Measurements from ENCODE around the gene KLC3.

Gene KLC3

GRCh38 chr19:45351401-45351952 is 10.9 kb downstream of the KLC3 start:
- Histone ChIP-seq H3K27me3 (ENCODE audit: control insufficient read depth in 1 of 2, insufficient read depth in 1 of 2, low read length in 2 of 2) (peaks cover 0 to 4% of the 10 kb centered on the region in 2 experiments), H3K23ac (ENCODE audit: low read length in 2 of 2) (no peak overlapping the region), H3K14ac (ENCODE audit: low read length in 2 of 2) (no peak overlapping the region), H3K4me3 (ENCODE audit: insufficient read depth in 1 of 2, low read depth in 1 of 2, low read length in 2 of 2) (no peak overlapping the region), H3K4ac (ENCODE audit: low read depth in 1 of 2, low read length in 2 of 2) (no peak overlapping the region), H3K9me3 (ENCODE audit: control insufficient read depth, low read length) (no peaks in the 10 kb centered on the region), H3K36me3 (ENCODE audit: control insufficient read depth in 1 of 2, insufficient read depth in 2 of 2, low read depth in 1 of 2, low read length in 2 of 2) (peaks cover 57 to 73% of the 10 kb centered on the region in 2 experiments), H3K4me2 (ENCODE audit: low read length, poor library complexity, severe bottlenecking) (no peak overlapping the region), H2AFZ (ENCODE audit: low read depth, low read length) (no peak overlapping the region), H4K8ac (ENCODE audit: low read length) (no peak overlapping the region), H2AK5ac (ENCODE audit: low read length, severe bottlenecking) (no peak overlapping the region), H3K4me1 (ENCODE audit: control insufficient read depth, insufficient read depth, low read depth, low read length) (peaks cover 6% of the 10 kb centered on the region), H3K27ac (ENCODE audit: low read length, poor library complexity, severe bottlenecking) (no peak overlapping the region), H3K9ac (ENCODE audit: low read length) (no peak overlapping the region), H4K91ac (ENCODE audit: low read length) (no peak overlapping the region), H3K79me1 (replicated peaks; ENCODE audit: low read length, poor library complexity, severe bottlenecking) (peaks cover 8% of the 10 kb centered on the region), H3K18ac (ENCODE audit: low read depth in 1 of 2, low read length in 2 of 2) (no peak overlapping the region), H2BK15ac (ENCODE audit: low read depth, poor library complexity, severe bottlenecking) (no peak overlapping the region), H2BK5ac (ENCODE audit: low read depth, low read length, poor library complexity, severe bottlenecking) (no peak overlapping the region), H2BK12ac (ENCODE audit: low read length in 2 of 2) (no peak overlapping the region), H2BK120ac (ENCODE audit: low read depth, low read length) (no peak overlapping the region)
- DNase-seq, result no peak
- WGBS, result 92% methylated on average over 9 of the region's 13 CpGs

DNA sequence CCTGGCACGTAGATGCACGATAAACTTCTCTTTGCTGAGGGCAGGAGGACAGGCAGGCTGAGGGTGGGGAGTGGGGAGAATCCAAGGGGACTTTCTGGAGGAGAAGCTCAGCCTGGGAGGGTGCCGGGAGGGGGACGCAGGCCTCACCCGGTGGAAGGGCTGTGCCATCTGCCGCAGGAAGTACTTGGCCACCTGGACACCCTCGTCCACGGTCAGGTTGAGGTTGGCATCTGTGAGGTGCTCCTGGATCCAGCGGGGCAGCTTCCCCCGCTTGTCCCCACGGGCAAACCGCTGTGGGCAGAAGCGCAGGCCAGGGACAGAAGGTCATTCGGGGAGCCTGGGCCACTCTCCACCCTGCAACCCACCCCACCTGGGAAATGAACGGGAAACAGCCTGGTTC is 11.5 kb downstream of the KLC3 start:
- Histone ChIP-seq H2AFZ (ENCODE audit: low read depth, low read length) (no peak overlapping the region), H3K4ac (ENCODE audit: low read depth in 1 of 2, low read length in 2 of 2) (no peak overlapping the region), H3K9ac (ENCODE audit: low read length) (no peak overlapping the region), H3K23ac (ENCODE audit: low read length in 2 of 2) (no peak overlapping the region), H3K4me3 (ENCODE audit: insufficient read depth in 1 of 2, low read depth in 1 of 2, low read length in 2 of 2) (no peak overlapping the region), H3K79me1 (replicated peaks; ENCODE audit: low read length, poor library complexity, severe bottlenecking) (peaks cover 10% of the 10 kb centered on the region), H3K27ac (ENCODE audit: low read length, poor library complexity, severe bottlenecking) (no peak overlapping the region), H2AK5ac (ENCODE audit: low read length, severe bottlenecking) (no peak overlapping the region), H3K4me1 (ENCODE audit: control insufficient read depth, insufficient read depth, low read depth, low read length) (peaks cover 6% of the 10 kb centered on the region), H2BK12ac (ENCODE audit: low read length in 2 of 2) (no peak overlapping the region), H3K9me3 (ENCODE audit: control insufficient read depth, low read length) (no peaks in the 10 kb centered on the region), H2BK15ac (ENCODE audit: low read depth, poor library complexity, severe bottlenecking) (no peak overlapping the region), H3K4me2 (ENCODE audit: low read length, poor library complexity, severe bottlenecking) (no peak overlapping the region), H2BK5ac (ENCODE audit: low read depth, low read length, poor library complexity, severe bottlenecking) (no peak overlapping the region), H4K8ac (ENCODE audit: low read length) (no peak overlapping the region), H3K36me3 (ENCODE audit: control insufficient read depth in 1 of 2, insufficient read depth in 2 of 2, low read depth in 1 of 2, low read length in 2 of 2) (peaks cover 62 to 78% of the 10 kb centered on the region in 2 experiments), H3K14ac (ENCODE audit: low read length in 2 of 2) (no peak overlapping the region), H4K91ac (ENCODE audit: low read length) (no peak overlapping the region), H2BK120ac (ENCODE audit: low read depth, low read length) (no peak overlapping the region), H3K18ac (ENCODE audit: low read depth in 1 of 2, low read length in 2 of 2) (no peak overlapping the region), H3K27me3 (ENCODE audit: control insufficient read depth in 1 of 2, insufficient read depth in 1 of 2, low read length in 2 of 2) (no peaks in the 10 kb centered on the region)
- DNase-seq, result no peak
- 95% methylated on average over 15 of the region's 15 CpGs for WGBS

DNA sequence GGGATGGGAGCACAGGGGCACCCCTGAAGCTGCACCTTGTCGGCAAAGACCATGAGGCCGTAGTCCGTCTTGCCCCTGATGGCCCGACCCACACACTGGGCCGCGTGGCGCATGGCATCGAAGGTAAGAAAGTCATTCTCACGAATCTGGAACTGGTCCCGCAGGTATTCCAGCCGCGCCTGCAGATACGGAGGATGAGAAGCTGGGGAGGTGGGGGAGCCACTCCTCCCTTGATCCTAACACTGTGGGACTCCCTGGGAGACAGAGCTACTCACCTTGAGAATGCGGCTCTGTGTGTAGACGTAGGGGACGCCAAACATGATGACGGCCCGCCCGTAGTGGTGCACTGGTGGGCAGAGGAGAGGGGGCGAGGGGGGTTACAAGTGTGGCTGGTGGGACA is 11.9 kb downstream of the KLC3 start:
- H3K14ac ChIP-seq (ENCODE audit: low read length in 2 of 2), result no peak overlapping the region

DNA sequence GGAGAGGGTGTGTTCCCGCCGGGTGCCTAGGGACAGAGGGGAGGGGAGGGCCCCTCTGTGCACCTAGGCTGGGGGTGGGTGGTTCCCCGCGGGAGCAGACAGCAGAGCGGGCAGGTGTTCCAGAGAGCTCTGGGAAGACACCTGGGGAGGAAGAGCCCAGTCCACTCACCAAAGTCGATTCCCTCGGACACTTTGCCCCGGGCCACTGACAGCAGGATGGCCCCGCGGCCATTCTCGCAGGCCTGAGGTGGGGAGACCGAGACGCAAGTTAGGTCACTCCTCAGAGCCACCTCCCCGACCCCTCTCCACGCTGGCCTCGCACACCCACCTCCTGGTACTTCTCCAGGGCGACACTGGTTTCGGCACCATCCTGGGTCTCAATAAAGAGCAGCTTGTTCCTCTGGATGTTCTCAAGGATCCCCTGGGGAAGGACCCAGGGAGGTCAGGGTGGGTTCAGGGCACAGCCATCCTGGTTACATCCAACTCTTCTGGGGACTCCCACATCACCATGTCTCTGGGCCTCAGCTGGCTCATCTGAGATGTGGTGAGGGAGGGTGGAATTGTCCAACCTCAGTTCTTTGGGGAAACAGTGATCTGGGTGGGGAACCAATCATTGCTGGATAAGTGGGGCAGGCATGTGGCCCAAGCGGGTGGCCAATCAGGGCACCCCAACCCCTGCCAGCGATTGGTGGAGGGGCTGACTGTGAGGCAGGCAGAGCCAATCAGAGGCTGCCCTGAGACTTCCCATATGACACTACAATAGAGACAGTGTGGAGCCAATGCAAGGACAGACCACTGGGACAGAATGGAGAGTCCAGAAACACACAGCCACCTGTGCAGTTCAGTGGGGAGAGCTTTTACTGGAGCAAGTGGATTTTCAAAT is 12.6 kb downstream of the KLC3 start:
- no peak overlapping the region for H3K18ac ChIP-seq (ENCODE audit: low read depth in 1 of 2, low read length in 2 of 2)
- H3K9me3 ChIP-seq (ENCODE audit: control insufficient read depth, low read length), result no peaks in the 10 kb centered on the region
- no peak overlapping the region for H2BK5ac ChIP-seq (ENCODE audit: low read depth, low read length, poor library complexity, severe bottlenecking)
- H2BK12ac ChIP-seq (ENCODE audit: low read length in 2 of 2), result no peak overlapping the region
- peaks cover 17% of the 10 kb centered on the region for H3K79me1 ChIP-seq (replicated peaks; ENCODE audit: low read length, poor library complexity, severe bottlenecking)
- WGBS, result 98% methylated on average over 19 of the region's 20 CpGs
- no peak overlapping the region for H2BK15ac ChIP-seq (ENCODE audit: low read depth, poor library complexity, severe bottlenecking)
- H3K27ac ChIP-seq (ENCODE audit: low read length, poor library complexity, severe bottlenecking), result no peak overlapping the region
- no peak overlapping the region for H2BK120ac ChIP-seq (ENCODE audit: low read depth, low read length)
- H3K4me3 ChIP-seq (ENCODE audit: insufficient read depth in 1 of 2, low read depth in 1 of 2, low read length in 2 of 2), result no peak overlapping the region
- H3K9ac ChIP-seq (ENCODE audit: low read length), result no peak overlapping the region
- DNase-seq, result no peak
- H3K23ac ChIP-seq (ENCODE audit: low read length in 2 of 2), result no peak overlapping the region
- H4K8ac ChIP-seq (ENCODE audit: low read length), result no peak overlapping the region
- peaks cover 6% of the 10 kb centered on the region for H3K4me1 ChIP-seq (ENCODE audit: control insufficient read depth, insufficient read depth, low read depth, low read length)
- no peak overlapping the region for H4K91ac ChIP-seq (ENCODE audit: low read length)
- H3K4ac ChIP-seq (ENCODE audit: low read depth in 1 of 2, low read length in 2 of 2), result no peak overlapping the region
- H2AFZ ChIP-seq (ENCODE audit: low read depth, low read length), result no peak overlapping the region
- no peak overlapping the region for H3K4me2 ChIP-seq (ENCODE audit: low read length, poor library complexity, severe bottlenecking)
- H3K36me3 ChIP-seq (ENCODE audit: control insufficient read depth in 1 of 2, insufficient read depth in 2 of 2, low read depth in 1 of 2, low read length in 2 of 2), result peaks cover 69 to 89% of the 10 kb centered on the region in 2 experiments
- H3K27me3 ChIP-seq (ENCODE audit: control insufficient read depth in 1 of 2, insufficient read depth in 1 of 2, low read length in 2 of 2), result no peaks in the 10 kb centered on the region
- no peak overlapping the region for H2AK5ac ChIP-seq (ENCODE audit: low read length, severe bottlenecking)
- H3K14ac ChIP-seq (ENCODE audit: low read length in 2 of 2), result no peak overlapping the region

More for the DNA sequence above, 11.9 kb downstream of the KLC3 start:
- H2BK120ac ChIP-seq (ENCODE audit: low read depth, low read length), result no peak overlapping the region
- H2AFZ ChIP-seq (ENCODE audit: low read depth, low read length), result no peak overlapping the region
- no peak overlapping the region for H3K23ac ChIP-seq (ENCODE audit: low read length in 2 of 2)
- H2AK5ac ChIP-seq (ENCODE audit: low read length, severe bottlenecking), result no peak overlapping the region
- 96% methylated on average over 20 of the region's 20 CpGs for WGBS
- no peak overlapping the region for H4K91ac ChIP-seq (ENCODE audit: low read length)
- no peak overlapping the region for H2BK12ac ChIP-seq (ENCODE audit: low read length in 2 of 2)
- no peak overlapping the region for H3K4me3 ChIP-seq (ENCODE audit: insufficient read depth in 1 of 2, low read depth in 1 of 2, low read length in 2 of 2)
- H3K4me1 ChIP-seq (ENCODE audit: control insufficient read depth, insufficient read depth, low read depth, low read length), result peaks cover 6% of the 10 kb centered on the region
- H3K27ac ChIP-seq (ENCODE audit: low read length, poor library complexity, severe bottlenecking), result no peak overlapping the region
- no peak overlapping the region for H3K9ac ChIP-seq (ENCODE audit: low read length)
- no peak overlapping the region for H3K18ac ChIP-seq (ENCODE audit: low read depth in 1 of 2, low read length in 2 of 2)
- no peak for DNase-seq
- no peaks in the 10 kb centered on the region for H3K27me3 ChIP-seq (ENCODE audit: control insufficient read depth in 1 of 2, insufficient read depth in 1 of 2, low read length in 2 of 2)
- H3K9me3 ChIP-seq (ENCODE audit: control insufficient read depth, low read length), result no peaks in the 10 kb centered on the region
- H2BK5ac ChIP-seq (ENCODE audit: low read depth, low read length, poor library complexity, severe bottlenecking), result no peak overlapping the region
- no peak overlapping the region for H3K4ac ChIP-seq (ENCODE audit: low read depth in 1 of 2, low read length in 2 of 2)
- H4K8ac ChIP-seq (ENCODE audit: low read length), result no peak overlapping the region
- peaks cover 14% of the 10 kb centered on the region for H3K79me1 ChIP-seq (replicated peaks; ENCODE audit: low read length, poor library complexity, severe bottlenecking)
- H3K4me2 ChIP-seq (ENCODE audit: low read length, poor library complexity, severe bottlenecking), result no peak overlapping the region
- H3K36me3 ChIP-seq (ENCODE audit: control insufficient read depth in 1 of 2, insufficient read depth in 2 of 2, low read depth in 1 of 2, low read length in 2 of 2), result peaks cover 67 to 83% of the 10 kb centered on the region in 2 experiments
- no peak overlapping the region for H2BK15ac ChIP-seq (ENCODE audit: low read depth, poor library complexity, severe bottlenecking)
